ENCODE measurements around the gene RAB40A. TPM values are rescaled to one million over a fixed set of nuclear protein-coding genes. Genes with fewer than 3 reads are reported as not detected.
A peak's percentile ranks its signal among the peaks of the same experiment; 100 is the strongest.

RAB40A gene
- total RNA-seq, 1 donor, result 0.27 TPM

GRCh38 chrX:103517246-103517645 lies 2.0 kb downstream of the RAB40A start:
- H3K4me3 ChIP-seq (ENCODE audit: low read depth, low read length), result no peak overlapping the region
- peak; percentile 31 for DNase-seq (ENCODE audit: low read depth)
- no peak for TF ChIP-seq CTCF (IDR thresholded peaks at IDR 0.05; ENCODE audit: insufficient read depth, low read length)

- no peak for TF ChIP-seq CTCF (IDR thresholded peaks at IDR 0.05; ENCODE audit: insufficient read depth, low read length)
- H3K4me3 ChIP-seq (ENCODE audit: low read depth, low read length), result no peak overlapping the region
- DNase-seq (ENCODE audit: low read depth), result no peak
Measured at GRCh38 chrX:103513476-103514108, 5.7 kb downstream of the RAB40A start.

GRCh38 chrX:103513067-103513466 lies 6.2 kb downstream of the RAB40A start:
- H3K4me3 ChIP-seq (ENCODE audit: low read depth, low read length), result no peak overlapping the region
- no peak for DNase-seq (ENCODE audit: low read depth)
- no peak for TF ChIP-seq CTCF (IDR thresholded peaks at IDR 0.05; ENCODE audit: insufficient read depth, low read length)

- H3K4me3 ChIP-seq (ENCODE audit: low read depth, low read length), result no peak overlapping the region
- TF ChIP-seq CTCF (IDR thresholded peaks at IDR 0.05; ENCODE audit: insufficient read depth, low read length), result no peak
Measured at GRCh38 chrX:103510031-103510430, 9.3 kb downstream of the RAB40A start.

GRCh38 chrX:103503853-103504207 lies 15.5 kb downstream of the RAB40A start:
- DNase-seq (ENCODE audit: low read depth), result no peak
- no peak overlapping the region for H3K4me3 ChIP-seq (ENCODE audit: low read depth, low read length)
- TF ChIP-seq CTCF (IDR thresholded peaks at IDR 0.05; ENCODE audit: insufficient read depth, low read length), result no peak

More at GRCh38 chrX:103510031-103510430, 9.3 kb downstream of the RAB40A start:
- DNase-seq (ENCODE audit: low read depth), result no peak

GRCh38 chrX:103503163-103503852 lies 16.0 kb downstream of the RAB40A start:
- TF ChIP-seq CTCF (IDR thresholded peaks at IDR 0.05; ENCODE audit: insufficient read depth, low read length), result no peak
- no peak overlapping the region for H3K4me3 ChIP-seq (ENCODE audit: low read depth, low read length)
- peak; percentile 11 for DNase-seq (ENCODE audit: low read depth)

Data from fibroblast of the aortic adventitia (primary cell).